RKO (cell line): ENCODE results near the gene GHDC.
"Not testable (repeated sequence)": the region's sequence is repeated elsewhere in the genome, so short reads cannot be mapped to it uniquely, and the experiment has no call there.

Experiments
- DNase-seq: peaks from one replicate; pipeline ENCODE4 v3.0.0-alpha.2; 2016; ENCODE audit warnings: low spot score

Gene GHDC, protein sequence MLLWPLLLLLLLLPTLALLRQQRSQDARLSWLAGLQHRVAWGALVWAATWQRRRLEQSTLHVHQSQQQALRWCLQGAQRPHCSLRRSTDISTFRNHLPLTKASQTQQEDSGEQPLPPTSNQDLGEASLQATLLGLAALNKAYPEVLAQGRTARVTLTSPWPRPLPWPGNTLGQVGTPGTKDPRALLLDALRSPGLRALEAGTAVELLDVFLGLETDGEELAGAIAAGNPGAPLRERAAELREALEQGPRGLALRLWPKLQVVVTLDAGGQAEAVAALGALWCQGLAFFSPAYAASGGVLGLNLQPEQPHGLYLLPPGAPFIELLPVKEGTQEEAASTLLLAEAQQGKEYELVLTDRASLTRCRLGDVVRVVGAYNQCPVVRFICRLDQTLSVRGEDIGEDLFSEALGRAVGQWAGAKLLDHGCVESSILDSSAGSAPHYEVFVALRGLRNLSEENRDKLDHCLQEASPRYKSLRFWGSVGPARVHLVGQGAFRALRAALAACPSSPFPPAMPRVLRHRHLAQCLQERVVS

GRCh38 chr17:42193969-42194899 is at the start of gene GHDC:
GHDC (minus strand) TSS chr17:42194494; CDS start chr17:42193581, 913 bp downstream.
- DNase-seq: peak; percentile 88

- DNase-seq: no peak
Measured at GRCh38 chr17:42243493-42243982, 49.2 kb upstream of the GHDC start.

GRCh38 chr17:42241871-42242270 is 47.6 kb upstream of the GHDC start:
- no peak for DNase-seq

- not testable (repeated sequence) for DNase-seq
Measured at GRCh38 chr17:42240863-42241262, 46.6 kb upstream of the GHDC start.

- DNase-seq: no peak
Measured at GRCh38 chr17:42240201-42240600, 45.9 kb upstream of the GHDC start.

- DNase-seq: not testable (repeated sequence)
Measured at GRCh38 chr17:42239576-42239975, 45.3 kb upstream of the GHDC start.

DNA sequence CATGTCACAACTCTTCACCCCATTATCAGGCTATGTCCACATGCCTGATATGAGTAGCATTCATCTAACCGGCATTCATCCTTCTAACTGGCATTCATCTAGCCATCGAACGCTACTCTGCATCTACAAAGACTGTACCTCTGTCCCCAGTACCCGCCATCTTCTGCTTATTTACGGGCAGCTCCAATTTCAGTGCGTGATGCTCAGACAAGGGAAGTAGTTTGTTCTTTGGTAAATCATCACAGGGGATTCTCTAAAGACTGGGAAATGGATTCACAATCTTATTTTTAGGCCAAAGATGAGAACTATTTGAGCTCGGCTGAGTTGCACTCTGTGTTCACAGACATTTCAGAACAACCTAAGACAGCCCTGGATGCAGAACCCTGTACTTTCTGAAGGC is 42.5 kb upstream of the GHDC start:
- DNase-seq: no peak

- DNase-seq: no peak
Measured at GRCh38 chr17:42233994-42234393, 39.7 kb upstream of the GHDC start.

DNA sequence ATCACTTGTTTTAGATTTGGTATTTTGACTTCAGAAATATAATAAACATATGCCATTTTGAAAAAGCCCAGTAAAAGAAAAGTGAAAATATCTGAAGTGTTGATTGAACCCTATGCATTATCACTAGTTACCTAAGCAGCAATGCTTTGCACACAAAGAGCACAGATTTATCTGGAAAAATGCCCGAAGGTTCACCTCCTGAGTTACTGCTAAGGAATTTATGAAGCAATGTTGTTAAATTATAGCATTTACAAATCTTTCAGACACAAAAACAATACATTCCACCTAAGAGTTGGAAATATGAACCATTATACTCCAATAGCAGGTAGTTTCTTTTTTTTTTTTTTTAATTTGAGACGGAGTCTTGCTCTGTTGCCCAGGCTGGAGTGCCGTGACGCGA is 38.9 kb upstream of the GHDC start:
- no peak for DNase-seq

- no peak for DNase-seq
Measured at GRCh38 chr17:42230225-42230624, 35.9 kb upstream of the GHDC start.

DNA sequence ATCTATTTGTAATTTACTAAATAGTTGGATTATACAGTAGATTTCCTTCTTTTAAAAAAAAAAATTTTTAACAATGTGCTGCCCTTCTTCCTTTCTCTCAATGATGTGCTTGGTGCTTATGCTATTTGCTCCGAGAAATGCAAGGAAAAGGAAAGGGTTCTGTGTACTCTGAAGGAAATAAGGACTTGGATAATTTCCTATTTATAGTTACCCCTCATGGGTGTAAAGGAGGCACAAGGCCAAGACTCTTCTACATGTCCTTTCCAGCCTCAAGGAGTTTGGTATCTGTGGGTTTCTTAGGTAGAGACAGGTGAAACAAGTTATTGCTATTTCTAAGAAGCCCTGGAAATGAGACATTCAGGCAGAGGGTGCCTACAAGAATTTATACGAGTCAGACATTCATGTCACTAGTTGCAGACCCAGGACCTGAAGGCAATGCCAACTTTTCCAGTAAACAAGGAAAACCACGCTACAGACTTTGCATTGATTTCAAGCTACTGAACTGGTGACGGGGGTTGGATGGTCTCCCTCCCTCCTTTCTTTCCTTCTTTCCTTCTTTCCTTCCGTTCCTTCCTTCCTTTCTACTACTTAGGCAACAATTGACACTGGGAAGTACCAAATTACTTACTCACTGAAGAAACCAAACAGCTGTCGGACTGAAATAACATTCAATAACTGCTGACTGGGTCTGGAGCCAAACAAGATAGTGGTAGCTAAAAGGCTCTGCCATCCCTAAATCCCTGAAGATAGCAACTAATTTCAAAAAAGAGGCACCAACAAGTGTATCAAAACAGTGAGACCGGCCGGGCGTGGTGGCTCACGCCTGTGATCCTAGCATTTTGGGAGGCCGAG is 33.8 kb upstream of the GHDC start:
- no peak for DNase-seq

DNA sequence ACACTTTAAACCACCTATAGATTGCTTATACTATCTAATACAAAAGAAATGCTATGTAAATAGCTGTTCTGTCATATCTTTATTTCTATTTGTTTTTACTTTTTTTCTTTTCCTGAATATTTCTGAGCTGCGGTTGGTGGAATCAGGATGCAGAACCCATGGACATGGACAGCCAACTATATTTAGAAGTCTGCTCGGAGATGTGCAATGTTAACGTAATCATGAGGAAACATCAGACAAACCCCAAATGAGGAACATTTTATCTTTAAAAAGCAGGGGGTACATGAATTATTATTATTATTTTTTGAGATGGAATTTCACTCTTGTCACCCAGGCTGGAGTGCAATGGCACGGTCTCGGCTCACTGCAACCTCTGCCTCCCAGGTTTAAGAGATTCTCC is 31.4 kb upstream of the GHDC start:
- no peak for DNase-seq

GRCh38 chr17:42224651-42225050 is 30.4 kb upstream of the GHDC start:
- no peak for DNase-seq

GRCh38 chr17:42221886-42222745 is 27.8 kb upstream of the GHDC start:
- DNase-seq: peak; percentile 38

DNA sequence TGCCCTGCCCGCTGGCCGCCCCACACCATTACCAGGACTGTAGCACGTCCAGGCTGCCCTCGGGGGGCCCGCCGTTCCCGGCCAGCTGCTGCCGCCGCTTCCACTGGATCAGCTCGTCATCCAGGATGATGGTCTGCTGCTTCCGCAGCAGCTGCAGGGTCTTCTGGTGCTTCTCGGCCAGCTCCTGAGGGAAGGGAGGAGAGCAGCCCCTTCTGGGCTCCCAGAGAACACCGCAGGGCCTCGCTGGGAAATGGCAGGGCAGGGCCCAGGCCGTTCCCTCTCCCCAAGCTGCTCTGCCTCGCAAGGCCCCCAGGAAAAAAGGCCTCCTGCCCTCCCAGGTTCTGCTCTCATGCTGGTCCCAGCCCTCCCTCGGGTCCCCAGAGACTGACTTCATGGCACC is 25.0 kb upstream of the GHDC start:
- not testable (repeated sequence) for DNase-seq

- DNase-seq: no peak
Measured at GRCh38 chr17:42214156-42214555, 19.9 kb upstream of the GHDC start.

GRCh38 chr17:42212382-42212781 is 18.1 kb upstream of the GHDC start:
- no peak for DNase-seq

GRCh38 chr17:42211921-42212341 is 17.6 kb upstream of the GHDC start:
- not testable (repeated sequence) for DNase-seq

GRCh38 chr17:42210046-42210445 is 15.8 kb upstream of the GHDC start:
- DNase-seq: no peak

DNA sequence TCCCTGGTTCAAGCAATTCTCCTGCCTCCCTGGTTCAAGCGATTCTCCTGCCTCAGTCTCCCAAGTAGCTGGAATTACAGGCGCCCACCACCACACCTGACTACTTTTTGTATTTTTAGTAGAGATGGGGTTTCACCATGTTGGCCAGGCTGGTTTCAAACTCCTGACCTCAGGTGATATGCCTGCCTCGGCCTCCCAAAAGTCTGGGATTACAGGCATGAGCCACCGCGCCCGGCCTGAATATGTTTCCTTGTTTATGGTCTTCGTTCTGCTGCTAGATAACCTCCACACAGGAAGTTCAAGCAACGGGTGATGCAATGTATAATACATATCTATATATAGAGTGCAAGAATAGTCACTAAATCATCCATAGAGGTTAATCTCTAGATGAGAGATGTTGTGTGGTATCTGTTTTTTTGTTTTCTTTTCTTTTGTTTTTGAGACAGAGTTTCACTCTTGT is 11.9 kb upstream of the GHDC start:
- not testable (repeated sequence) for DNase-seq
